ENCODE measurements around the gene ATXN7L1. TPM values are rescaled to one million over a fixed set of nuclear protein-coding genes. Genes with fewer than 3 reads are reported as not detected.

The ATXN7L1 gene
- total and polyA plus RNA-seq, 2 of the 13 experiments (the other 11 are each of a cell fraction or from before 2014, with no cell fraction given): 4.1 to 7.8 TPM

- Histone ChIP-seq H3K27me3 (ENCODE audit: control insufficient read depth in 1 of 2, insufficient read depth in 2 of 2, low read length in 2 of 2) (no peaks in the 10 kb centered on the region), H2AFZ (ENCODE audit: low read length) (no peak overlapping the region), H3K36me3 (replicated peaks in 1 of 2; ENCODE audit: control insufficient read depth in 1 of 2, insufficient read depth in 2 of 2, low read length in 2 of 2) (no peaks in the 10 kb centered on the region), H3K4me3 (replicated peaks in 1 of 3; ENCODE audit: insufficient read depth in 1 of 3, low read depth in 2 of 3, low read length in 3 of 3) (no peak overlapping the region), H3K79me2 (ENCODE audit: insufficient read depth, low read length) (no peaks in the 10 kb centered on the region), H3K9me3 (ENCODE audit: low read length) (no peaks in the 10 kb centered on the region), H3K4me2 (ENCODE audit: low read depth, low read length) (no peak overlapping the region), H3K27ac (ENCODE audit: extremely low read length, insufficient read depth, low read length) (no peak overlapping the region), H4K20me1 (ENCODE audit: insufficient read depth, low read length) (no peaks in the 10 kb centered on the region), H3K9ac (ENCODE audit: insufficient read depth, low read depth, low read length) (no peak overlapping the region), H3K4me1 (ENCODE audit: insufficient read depth, low read length) (peaks cover 7% of the 10 kb centered on the region; the same call in 1 of the 2 replicates)
- DNase-seq (ENCODE audit: low spot score) (no peak), FAIRE-seq (no peak), ATAC-seq (no peak)
- POLR2A ChIA-PET: no interaction called here
- in situ Hi-C loops (cut with HindIII; ENCODE audit: extremely low pct_ligation_motif_present, low pct_unique_long_range_greater_than_20kb) (loop anchor here (10.0 kb wide), 1 partner anchor 249 kb away; no protein-coding TSS in a partner anchor), intact Hi-C loops (cut with micrococcal nuclease; ENCODE audit: unreplicated experiment) (loop anchor here (2.0 kb wide), 1 partner anchor 111 kb away; the partner anchor contains the start of gene ATXN7L1)
- 97% methylated on average over 4 of the region's 4 CpGs for WGBS (ENCODE audit: low lambda C conversion rate)
- no TSS peak for BruUV-seq (replicated peaks)
- TF ChIP-seq SNAPC2 (CRISPR knock-in tag; IDR thresholded peaks at IDR 0.05): no peak
- no peak for TF ChIP-seq ZNF619 (CRISPR knock-in tag; IDR thresholded peaks at IDR 0.05)
- TF ChIP-seq MEIS1 (CRISPR knock-in tag; IDR thresholded peaks at IDR 0.05; ENCODE audit: borderline replicate concordance): no peak
- no peak for TF ChIP-seq JUN (CRISPR knock-in tag; IDR thresholded peaks at IDR 0.05)
- no peak for TF ChIP-seq NR2F6 (IDR thresholded peaks at IDR 0.05)
- no peak for TF ChIP-seq NR2F6 (CRISPR knock-in tag; IDR thresholded peaks at IDR 0.05)
- TF ChIP-seq, protein P1, sequence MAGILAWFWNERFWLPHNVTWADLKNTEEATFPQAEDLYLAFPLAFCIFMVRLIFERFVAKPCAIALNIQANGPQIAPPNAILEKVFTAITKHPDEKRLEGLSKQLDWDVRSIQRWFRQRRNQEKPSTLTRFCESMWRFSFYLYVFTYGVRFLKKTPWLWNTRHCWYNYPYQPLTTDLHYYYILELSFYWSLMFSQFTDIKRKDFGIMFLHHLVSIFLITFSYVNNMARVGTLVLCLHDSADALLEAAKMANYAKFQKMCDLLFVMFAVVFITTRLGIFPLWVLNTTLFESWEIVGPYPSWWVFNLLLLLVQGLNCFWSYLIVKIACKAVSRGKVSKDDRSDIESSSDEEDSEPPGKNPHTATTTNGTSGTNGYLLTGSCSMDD (CRISPR knock-in tag; IDR thresholded peaks at IDR 0.05): no peak
- no peak for TF ChIP-seq ZNF383 (CRISPR knock-in tag; IDR thresholded peaks at IDR 0.05; ENCODE audit: borderline replicate concordance)
- TF ChIP-seq ZNF781 (CRISPR knock-in tag; IDR thresholded peaks at IDR 0.05; ENCODE audit: borderline replicate concordance, not compliant biosample characterization): no peak
- CTCF ChIA-PET (ENCODE audit: low intra/inter-chr PET ratio, low total read pairs): no interaction called here
Observed at GRCh38 chr7:105765846-105766245, 110.6 kb downstream of the ATXN7L1 start.
